ENCODE data around the gene B3GAT3.

B3GAT3 gene

DNA sequence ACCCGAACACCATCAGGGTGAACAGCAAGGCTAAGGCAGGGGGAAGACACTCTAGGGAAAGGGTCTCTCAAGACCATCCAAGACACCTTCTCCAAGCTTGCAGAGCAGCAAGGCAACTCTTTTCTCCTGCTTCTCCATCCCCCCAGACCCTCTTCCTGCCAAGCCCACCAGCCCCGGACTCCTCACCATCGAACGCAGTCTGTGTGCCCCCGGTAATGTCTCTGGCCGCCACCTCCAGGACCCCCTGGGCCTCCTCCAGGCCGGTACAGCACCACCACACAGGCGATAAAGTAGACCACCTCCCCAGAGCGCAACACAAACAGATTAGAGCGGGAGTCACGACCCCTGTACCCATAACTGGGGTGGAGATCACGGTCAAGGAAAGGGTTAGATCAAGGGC lies 13.0 kb downstream of the B3GAT3 start:
- Histone ChIP-seq H3K4me2 (ENCODE audit: low read depth, low read length, poor library complexity, severe bottlenecking) (no peak overlapping the region), H3K79me2 (ENCODE audit: insufficient read depth, low read length) (peaks cover 12% of the 10 kb centered on the region; the same call in 1 of the 2 replicates), H3F3A (ENCODE audit: insufficient read depth) (peaks cover 11% of the 10 kb centered on the region), H3K4me3 (ENCODE audit: insufficient read depth, low read length, poor library complexity, severe bottlenecking) (no peak overlapping the region), H3K9me2 (replicated peaks; ENCODE audit: insufficient read depth, low read length) (no peaks in the 10 kb centered on the region), H2AFZ (ENCODE audit: low read depth, low read length, severe bottlenecking) (no peak overlapping the region), H3K36me3 (ENCODE audit: low read length) (no peaks in the 10 kb centered on the region), H4K20me1 (ENCODE audit: low read depth, low read length) (no peaks in the 10 kb centered on the region), H3K27me3 (ENCODE audit: low read length) (no peaks in the 10 kb centered on the region), H3K9ac (ENCODE audit: low read length) (no peak overlapping the region), H3K27ac (ENCODE audit: low read depth, low read length) (no peak overlapping the region), H3K9me3 (ENCODE audit: insufficient read depth, low read length) (no peaks in the 10 kb centered on the region)
- TF ChIP-seq, protein P1, sequence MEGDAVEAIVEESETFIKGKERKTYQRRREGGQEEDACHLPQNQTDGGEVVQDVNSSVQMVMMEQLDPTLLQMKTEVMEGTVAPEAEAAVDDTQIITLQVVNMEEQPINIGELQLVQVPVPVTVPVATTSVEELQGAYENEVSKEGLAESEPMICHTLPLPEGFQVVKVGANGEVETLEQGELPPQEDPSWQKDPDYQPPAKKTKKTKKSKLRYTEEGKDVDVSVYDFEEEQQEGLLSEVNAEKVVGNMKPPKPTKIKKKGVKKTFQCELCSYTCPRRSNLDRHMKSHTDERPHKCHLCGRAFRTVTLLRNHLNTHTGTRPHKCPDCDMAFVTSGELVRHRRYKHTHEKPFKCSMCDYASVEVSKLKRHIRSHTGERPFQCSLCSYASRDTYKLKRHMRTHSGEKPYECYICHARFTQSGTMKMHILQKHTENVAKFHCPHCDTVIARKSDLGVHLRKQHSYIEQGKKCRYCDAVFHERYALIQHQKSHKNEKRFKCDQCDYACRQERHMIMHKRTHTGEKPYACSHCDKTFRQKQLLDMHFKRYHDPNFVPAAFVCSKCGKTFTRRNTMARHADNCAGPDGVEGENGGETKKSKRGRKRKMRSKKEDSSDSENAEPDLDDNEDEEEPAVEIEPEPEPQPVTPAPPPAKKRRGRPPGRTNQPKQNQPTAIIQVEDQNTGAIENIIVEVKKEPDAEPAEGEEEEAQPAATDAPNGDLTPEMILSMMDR (IDR thresholded peaks at IDR 0.05; ENCODE audit: insufficient read depth, low read length, poor library complexity, severe bottlenecking) = no peak
- TF ChIP-seq EZH2phosphoT487 (conservative IDR thresholded peaks at IDR 0.05; ENCODE audit: low read length) = no peak

GRCh38 chr11:62607714-62608113 lies 14.1 kb downstream of the B3GAT3 start:
- peaks cover 7% of the 10 kb centered on the region; the same call in 1 of the 2 replicates for H3F3A ChIP-seq (ENCODE audit: insufficient read depth)
- no peak overlapping the region for H3K27ac ChIP-seq (ENCODE audit: low read depth, low read length)
- H3K79me2 ChIP-seq (ENCODE audit: insufficient read depth, low read length) = peaks cover 12% of the 10 kb centered on the region; the same call in 1 of the 2 replicates
- H4K20me1 ChIP-seq (ENCODE audit: low read depth, low read length) = no peaks in the 10 kb centered on the region
- no peaks in the 10 kb centered on the region for H3K9me3 ChIP-seq (ENCODE audit: insufficient read depth, low read length)
- H3K27me3 ChIP-seq (ENCODE audit: low read length) = no peaks in the 10 kb centered on the region
- no peaks in the 10 kb centered on the region for H3K36me3 ChIP-seq (ENCODE audit: low read length)
- no peak overlapping the region for H3K4me2 ChIP-seq (ENCODE audit: low read depth, low read length, poor library complexity, severe bottlenecking)
- H2AFZ ChIP-seq (ENCODE audit: low read depth, low read length, severe bottlenecking) = no peak overlapping the region
- H3K4me3 ChIP-seq (ENCODE audit: insufficient read depth, low read length, poor library complexity, severe bottlenecking) = no peak overlapping the region
- H3K9me2 ChIP-seq (replicated peaks; ENCODE audit: insufficient read depth, low read length) = no peaks in the 10 kb centered on the region
- no peak overlapping the region for H3K9ac ChIP-seq (ENCODE audit: low read length)
- TF ChIP-seq, protein P1 (IDR thresholded peaks at IDR 0.05; ENCODE audit: insufficient read depth, low read length, poor library complexity, severe bottlenecking) = no peak
- TF ChIP-seq EZH2phosphoT487 (conservative IDR thresholded peaks at IDR 0.05; ENCODE audit: low read length) = no peak

DNA sequence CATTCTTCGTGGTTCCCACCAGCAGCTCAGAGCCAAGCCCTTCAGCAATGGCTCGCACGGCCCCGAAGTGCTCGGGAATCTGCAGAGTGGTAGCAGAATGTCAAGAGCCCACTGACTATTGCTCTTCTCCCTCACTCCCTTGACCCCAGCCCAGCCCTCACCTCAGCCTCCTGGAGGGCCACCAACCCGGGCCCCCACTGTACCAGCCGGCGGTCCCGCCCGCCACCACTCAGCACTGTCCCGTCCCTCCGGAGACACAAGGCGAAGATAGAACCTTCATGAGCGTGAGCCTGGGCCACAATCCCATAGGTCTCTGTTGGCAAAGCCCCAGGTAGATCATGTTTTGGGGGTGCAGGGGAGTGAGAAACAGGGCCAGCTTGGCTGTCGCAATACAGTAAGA lies 15.9 kb downstream of the B3GAT3 start:
- no peaks in the 10 kb centered on the region for H4K20me1 ChIP-seq (ENCODE audit: low read depth, low read length)
- no peaks in the 10 kb centered on the region for H3F3A ChIP-seq (ENCODE audit: insufficient read depth)
- H3K27ac ChIP-seq (ENCODE audit: low read depth, low read length) = no peak overlapping the region
- no peaks in the 10 kb centered on the region for H3K27me3 ChIP-seq (ENCODE audit: low read length)
- H3K9ac ChIP-seq (ENCODE audit: low read length) = no peak overlapping the region
- no peaks in the 10 kb centered on the region for H3K9me3 ChIP-seq (ENCODE audit: insufficient read depth, low read length)
- no peak overlapping the region for H3K4me3 ChIP-seq (ENCODE audit: insufficient read depth, low read length, poor library complexity, severe bottlenecking)
- peaks cover 7% of the 10 kb centered on the region for H3K79me2 ChIP-seq (ENCODE audit: insufficient read depth, low read length)
- no peaks in the 10 kb centered on the region for H3K9me2 ChIP-seq (replicated peaks; ENCODE audit: insufficient read depth, low read length)
- no peak for TF ChIP-seq EZH2phosphoT487 (conservative IDR thresholded peaks at IDR 0.05; ENCODE audit: low read length)
- TF ChIP-seq, protein P1 (IDR thresholded peaks at IDR 0.05; ENCODE audit: insufficient read depth, low read length, poor library complexity, severe bottlenecking) = no peak
- no peak overlapping the region for H3K4me2 ChIP-seq (ENCODE audit: low read depth, low read length, poor library complexity, severe bottlenecking)
- no peaks in the 10 kb centered on the region for H3K36me3 ChIP-seq (ENCODE audit: low read length)
- no peak overlapping the region for H2AFZ ChIP-seq (ENCODE audit: low read depth, low read length, severe bottlenecking)

All from SU-DHL-6 (cell line).